ENCODE results near the gene RNF150. TPM values are rescaled to one million over a fixed set of nuclear protein-coding genes. Genes with fewer than 3 reads are reported as not detected.

The RNF150 gene
- total and polyA plus RNA-seq, 7 donors = 0.46 to 69.0 (median 53.2) TPM

DNA sequence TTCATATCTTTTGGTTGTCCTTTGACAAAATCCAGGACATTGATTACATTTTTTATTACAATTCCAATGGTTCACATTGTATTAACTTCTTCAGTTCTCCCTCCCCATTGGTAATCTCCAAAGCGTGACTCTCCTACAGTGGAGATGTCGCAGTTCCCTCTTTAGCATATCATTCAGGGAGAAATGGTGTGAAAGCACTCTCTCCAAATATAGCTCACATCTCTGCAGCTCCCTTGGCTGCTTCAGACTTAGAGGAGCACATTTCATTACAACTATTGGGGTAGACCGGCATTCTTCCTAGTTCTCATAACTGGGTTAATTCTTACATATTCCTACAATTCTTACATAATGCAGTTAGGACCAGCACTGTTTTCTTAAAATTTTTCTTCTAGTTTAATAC is 25.3 kb downstream of the RNF150 start:
- no peak overlapping the region for H3K27ac ChIP-seq
- H3K27me3 ChIP-seq = no peaks in the 10 kb centered on the region
- no peaks in the 10 kb centered on the region for H3K9me3 ChIP-seq
- WGBS, 2 donors = 94 to 97% methylated on average over 3 of the region's 3 CpGs
- DNase-seq = no peak
- H3K4me1 ChIP-seq = peaks cover 0 to 21% (median 4%) of the 10 kb centered on the region in 4 donors
- intact Hi-C loops (cut with DNase I) = no loop called here
- TF ChIP-seq, protein P1, sequence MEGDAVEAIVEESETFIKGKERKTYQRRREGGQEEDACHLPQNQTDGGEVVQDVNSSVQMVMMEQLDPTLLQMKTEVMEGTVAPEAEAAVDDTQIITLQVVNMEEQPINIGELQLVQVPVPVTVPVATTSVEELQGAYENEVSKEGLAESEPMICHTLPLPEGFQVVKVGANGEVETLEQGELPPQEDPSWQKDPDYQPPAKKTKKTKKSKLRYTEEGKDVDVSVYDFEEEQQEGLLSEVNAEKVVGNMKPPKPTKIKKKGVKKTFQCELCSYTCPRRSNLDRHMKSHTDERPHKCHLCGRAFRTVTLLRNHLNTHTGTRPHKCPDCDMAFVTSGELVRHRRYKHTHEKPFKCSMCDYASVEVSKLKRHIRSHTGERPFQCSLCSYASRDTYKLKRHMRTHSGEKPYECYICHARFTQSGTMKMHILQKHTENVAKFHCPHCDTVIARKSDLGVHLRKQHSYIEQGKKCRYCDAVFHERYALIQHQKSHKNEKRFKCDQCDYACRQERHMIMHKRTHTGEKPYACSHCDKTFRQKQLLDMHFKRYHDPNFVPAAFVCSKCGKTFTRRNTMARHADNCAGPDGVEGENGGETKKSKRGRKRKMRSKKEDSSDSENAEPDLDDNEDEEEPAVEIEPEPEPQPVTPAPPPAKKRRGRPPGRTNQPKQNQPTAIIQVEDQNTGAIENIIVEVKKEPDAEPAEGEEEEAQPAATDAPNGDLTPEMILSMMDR (IDR thresholded peaks at IDR 0.05) = no peak
- TF ChIP-seq POLR2A (IDR thresholded peaks at IDR 0.05) = no peak
- no peak for TF ChIP-seq POLR2AphosphoS5 (IDR thresholded peaks at IDR 0.05)
- no peak for TF ChIP-seq EP300 (IDR thresholded peaks at IDR 0.05)
- no peak overlapping the region for H3K4me3 ChIP-seq
- H3K36me3 ChIP-seq = no peaks in the 10 kb centered on the region

DNA sequence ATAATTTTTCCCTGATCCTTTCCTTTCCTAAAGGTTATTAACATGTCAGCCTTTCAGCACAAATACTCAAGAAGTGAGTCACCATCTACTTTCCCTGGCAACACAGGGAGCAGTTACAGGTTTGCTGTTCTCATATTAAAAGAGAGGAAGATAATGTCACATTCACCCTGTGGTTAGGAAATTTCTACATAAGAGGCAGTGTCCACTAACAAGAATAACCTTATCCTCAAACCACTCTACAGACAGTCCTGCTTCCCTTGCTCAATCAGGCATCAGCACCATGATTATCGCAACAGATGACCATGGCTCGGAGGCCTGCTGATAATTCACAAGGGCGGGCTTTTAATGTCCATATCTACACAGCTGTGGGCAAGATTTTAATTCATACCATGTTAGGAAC is 30.9 kb downstream of the RNF150 start:
- H3K4me1 ChIP-seq = peaks cover 0 to 18% (median 2%) of the 10 kb centered on the region in 4 donors
- H3K9me3 ChIP-seq = no peaks in the 10 kb centered on the region
- intact Hi-C loops (cut with DNase I) = no loop called here
- no peaks in the 10 kb centered on the region for H3K36me3 ChIP-seq
- peak overlapping the region in 3 of 4 donors; percentile 22 to 47 (median 26) for H3K27ac ChIP-seq
- H3K4me3 ChIP-seq = no peak overlapping the region
- DNase-seq = no peak
- H3K27me3 ChIP-seq = no peaks in the 10 kb centered on the region
- TF ChIP-seq, protein P1 (IDR thresholded peaks at IDR 0.05) = no peak
- TF ChIP-seq EP300 (IDR thresholded peaks at IDR 0.05) (no peak), POLR2AphosphoS5 (IDR thresholded peaks at IDR 0.05) (no peak), POLR2A (IDR thresholded peaks at IDR 0.05) (no peak)
- 92 to 94% methylated on average over 3 of the region's 3 CpGs for WGBS, 2 donors

DNA sequence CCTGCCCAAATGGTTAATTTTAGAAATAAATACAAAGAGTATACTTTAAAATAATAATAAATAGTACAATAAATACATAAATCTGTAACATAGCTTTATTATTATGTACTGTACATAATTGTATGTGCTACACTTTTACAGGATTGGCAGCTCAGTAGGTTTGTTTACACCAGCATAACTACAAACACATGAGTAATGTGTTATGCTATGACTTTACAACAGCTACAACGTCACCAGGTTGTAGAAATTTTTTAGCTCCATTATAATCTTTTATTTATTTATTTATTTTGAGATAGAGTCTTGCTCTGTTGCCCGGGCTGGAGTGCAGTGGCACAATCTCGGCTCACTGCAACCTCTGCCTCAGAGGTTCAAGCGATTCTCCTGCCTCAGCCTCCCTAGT is 31.8 kb downstream of the RNF150 start:
- H3K9me3 ChIP-seq = no peaks in the 10 kb centered on the region
- H3K27ac ChIP-seq = peak overlapping the region in 1 of 4 donors; percentile 47
- no peak overlapping the region for H3K4me3 ChIP-seq
- WGBS, 2 donors = 74 to 87% methylated on average over 4 of the region's 4 CpGs
- intact Hi-C loops (cut with DNase I) = no loop called here
- peaks cover 0 to 22% (median 5%) of the 10 kb centered on the region in 4 donors for H3K4me1 ChIP-seq
- H3K27me3 ChIP-seq = no peaks in the 10 kb centered on the region
- H3K36me3 ChIP-seq = no peaks in the 10 kb centered on the region
- no peak for DNase-seq
- TF ChIP-seq POLR2AphosphoS5 (IDR thresholded peaks at IDR 0.05) = no peak
- TF ChIP-seq POLR2A (IDR thresholded peaks at IDR 0.05) = no peak
- TF ChIP-seq, protein P1 (IDR thresholded peaks at IDR 0.05) = no peak
- no peak for TF ChIP-seq EP300 (IDR thresholded peaks at IDR 0.05)

DNA sequence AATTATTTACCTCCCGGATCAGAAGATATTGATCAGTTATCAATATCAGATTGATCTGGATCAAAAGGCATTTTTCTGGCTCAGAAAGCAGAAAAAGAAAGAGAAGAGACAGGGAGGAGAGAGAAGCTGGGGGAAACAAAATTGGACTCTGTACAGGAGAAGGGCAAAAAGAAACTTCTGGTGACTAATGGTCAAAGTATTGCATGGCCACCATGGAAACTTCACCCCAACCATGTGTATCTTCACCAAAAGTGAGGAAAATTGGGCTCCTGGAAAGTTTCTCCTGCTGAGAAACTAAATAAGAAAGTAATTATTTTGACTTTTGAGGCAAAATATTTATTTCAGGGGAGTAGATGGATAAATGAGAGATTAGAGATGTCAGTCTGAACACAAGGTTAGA is 33.9 kb downstream of the RNF150 start:
- DNase-seq = no peak
- H3K27ac ChIP-seq = no peak overlapping the region
- H3K4me1 ChIP-seq = peaks cover 0 to 22% (median 5%) of the 10 kb centered on the region in 4 donors
- 93 to 95% methylated on average over 1 of the region's 1 CpG for WGBS, 2 donors
- no peaks in the 10 kb centered on the region for H3K27me3 ChIP-seq
- no peaks in the 10 kb centered on the region for H3K36me3 ChIP-seq
- peaks cover 0 to 1% (median 0%) of the 10 kb centered on the region in 4 donors for H3K9me3 ChIP-seq
- H3K4me3 ChIP-seq = no peak overlapping the region
- no peak for TF ChIP-seq POLR2A (IDR thresholded peaks at IDR 0.05)
- TF ChIP-seq, protein P1 (IDR thresholded peaks at IDR 0.05) = no peak
- no peak for TF ChIP-seq POLR2AphosphoS5 (IDR thresholded peaks at IDR 0.05)
- TF ChIP-seq EP300 (IDR thresholded peaks at IDR 0.05) = no peak
- intact Hi-C loops (cut with DNase I) = no loop called here

DNA sequence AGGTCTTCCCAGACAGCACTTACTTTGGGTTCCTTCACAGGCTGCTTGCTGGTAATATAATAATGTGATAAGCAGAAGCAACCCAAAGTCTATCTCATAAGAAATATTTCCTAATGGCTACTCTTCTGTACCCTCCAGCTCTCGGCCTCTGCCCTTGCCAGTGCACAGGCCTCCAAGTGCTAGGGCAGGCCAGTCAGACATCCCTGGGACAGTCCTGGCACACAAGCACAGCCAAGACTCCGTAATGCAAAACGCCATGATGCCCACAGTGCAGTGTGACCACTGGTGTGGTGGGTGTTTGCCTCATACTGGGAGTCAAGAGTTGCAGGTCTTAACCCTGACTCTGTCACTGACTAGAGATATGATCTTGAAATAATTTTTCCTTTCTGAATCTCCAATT is 35.1 kb downstream of the RNF150 start:
- DNase-seq = no peak
- Histone ChIP-seq H3K4me3 (no peak overlapping the region), H3K4me1 (peaks cover 0 to 22% (median 5%) of the 10 kb centered on the region in 4 donors), H3K27me3 (no peaks in the 10 kb centered on the region), H3K27ac (no peak overlapping the region), H3K9me3 (peaks cover 0 to 2% (median 1%) of the 10 kb centered on the region in 4 donors), H3K36me3 (no peaks in the 10 kb centered on the region)
- WGBS, 2 donors = 92 to 94% methylated on average over 3 of the region's 3 CpGs
- TF ChIP-seq, protein P1 (IDR thresholded peaks at IDR 0.05) = no peak
- no peak for TF ChIP-seq POLR2A (IDR thresholded peaks at IDR 0.05)
- TF ChIP-seq POLR2AphosphoS5 (IDR thresholded peaks at IDR 0.05) = no peak
- TF ChIP-seq EP300 (IDR thresholded peaks at IDR 0.05) = no peak
- intact Hi-C loops (cut with DNase I) = no loop called here

All from sigmoid colon (tissue), 7 donors.